H7 (cell line): Measurements from ENCODE around the gene SURF1. TPM values are rescaled to one million over a fixed set of nuclear protein-coding genes. Genes with fewer than 3 reads are reported as not detected.

ENCODE experiments used
- DNase-seq: peaks from one replicate; pipeline ENCODE4 v3.0.0; 2012
- H3K27me3 ChIP-seq: 2 replicates; pipeline ENCODE4 v1.6.0; 2011; ENCODE audit warnings: mild to moderate bottlenecking, low read length; ENCODE audit not compliant: control insufficient read depth, insufficient read depth
- H3K36me3 ChIP-seq: replicated peaks from 2 replicates; pipeline ENCODE4 v1.5.1; 2011; ENCODE audit warnings: low read length; ENCODE audit not compliant: control insufficient read depth, insufficient read depth
- H3K4me3 ChIP-seq: 2 replicates; pipeline ENCODE4 v1.5.1; 2011; ENCODE audit warnings: low read depth, mild to moderate bottlenecking, control low read depth, low read length, moderate library complexity; ENCODE audit not compliant: insufficient read depth
- total RNA-seq: library from RNA; depleted of rRNA; stranded (reverse); fragments of >200 nt; shearing (Covaris generic); gene quantifications from 2 replicates; pipeline ENCODE4 v1.2.3, GENCODE V29; 2014

SURF1 gene
- total RNA-seq, 1 experiment from 2014 or later, result 31.8 TPM

DNA sequence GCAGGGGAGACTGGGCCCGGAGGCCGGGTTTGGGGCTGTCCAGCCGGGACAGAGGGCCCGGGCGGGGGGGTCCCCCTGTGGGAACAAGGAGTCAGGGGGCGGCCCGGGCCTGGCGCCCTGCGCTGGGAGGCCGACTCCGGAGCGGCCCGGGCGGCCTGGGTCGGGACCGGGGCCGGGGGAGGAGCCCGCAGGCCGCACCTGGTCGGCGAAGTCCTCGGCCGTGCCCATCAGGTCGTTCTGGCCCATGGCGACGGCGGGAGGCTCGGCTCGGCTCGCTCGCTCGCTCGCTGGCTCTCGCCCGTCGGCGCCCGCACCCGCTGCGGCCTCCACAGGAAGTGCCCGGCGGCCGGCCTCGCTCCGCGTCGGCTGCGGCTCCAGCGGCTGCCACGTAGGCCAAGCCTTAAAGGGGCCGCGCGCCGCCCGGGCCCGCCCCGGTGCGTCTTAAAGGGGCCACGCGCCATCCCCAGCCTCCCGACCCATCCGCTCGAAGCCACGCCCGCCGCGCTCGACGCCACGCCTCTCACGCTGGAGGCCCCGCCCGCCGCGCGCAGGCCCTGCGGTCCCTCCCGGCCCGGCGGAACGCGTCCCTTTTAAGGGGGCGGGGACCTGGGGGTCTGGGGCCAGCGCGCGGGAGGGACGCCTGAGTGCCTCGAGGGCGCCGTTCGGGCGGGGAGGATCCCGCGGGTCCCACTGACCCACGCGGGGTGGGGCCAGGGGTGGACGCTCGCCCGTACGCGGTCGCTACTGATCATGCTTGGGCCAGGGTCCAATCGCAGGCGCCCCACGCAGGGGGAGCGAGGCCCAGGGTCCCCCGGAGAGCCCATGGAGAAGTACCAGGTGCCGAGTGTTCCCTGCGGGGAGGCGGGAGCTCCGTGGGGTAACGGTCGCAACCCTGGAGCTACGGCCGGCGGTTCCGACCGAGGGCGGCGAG lies 19.7 kb upstream of the SURF1 start, which contains the start of the genes STKLD1 and SURF4:
STKLD1 (plus strand) TSS at position 643 of the 931 bp plus-strand sequence; CDS start at position 751, 108 bp downstream.
SURF4 (minus strand) TSS at position 337 of the 931 bp plus-strand sequence; CDS start at position 246, 91 bp downstream.
- H3K27me3 ChIP-seq, result peaks cover 11% of the 10 kb centered on the region
- peaks cover 3% of the 10 kb centered on the region; the same call in 1 of the 2 replicates for H3K36me3 ChIP-seq
- DNase-seq, result peak; percentile 100
- H3K4me3 ChIP-seq, result peak within 1 kb of the TSS; percentile 77

DNA sequence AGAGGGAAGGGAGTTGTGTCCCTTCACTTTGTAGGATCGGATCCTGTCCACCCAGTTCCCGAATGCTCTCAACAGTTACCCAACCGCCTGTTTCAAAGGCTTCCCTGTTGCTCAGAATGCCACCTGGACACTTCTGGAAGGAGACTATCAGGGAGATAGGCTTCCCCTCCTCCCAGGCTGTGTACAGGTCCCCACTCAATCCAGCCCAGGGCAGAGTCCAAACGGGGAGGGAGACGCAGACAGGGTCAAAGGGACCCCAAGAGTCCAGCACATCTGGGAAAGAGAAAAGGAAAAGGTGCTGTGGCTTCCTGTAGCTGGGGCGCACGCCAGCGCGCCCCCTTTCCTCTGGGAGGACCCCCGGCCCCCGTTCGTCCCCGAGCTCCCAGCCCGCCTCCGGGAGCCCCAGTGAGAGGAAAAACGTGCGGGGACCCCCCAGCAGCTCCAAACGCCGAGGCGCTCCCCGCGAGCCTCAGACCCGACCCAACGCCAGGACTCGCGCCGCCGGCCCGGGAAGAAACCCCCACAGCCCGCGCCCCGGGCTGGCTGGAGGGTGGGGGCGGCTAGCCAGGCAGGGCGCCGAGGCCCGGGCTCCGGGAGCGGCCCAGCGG lies 18.9 kb upstream of the SURF1 start:
- Histone ChIP-seq H3K27me3 (peaks cover 11% of the 10 kb centered on the region), H3K36me3 (peaks cover 7% of the 10 kb centered on the region), H3K4me3 (peak overlapping the region; percentile 77)
- DNase-seq, result peak; percentile 87

DNA sequence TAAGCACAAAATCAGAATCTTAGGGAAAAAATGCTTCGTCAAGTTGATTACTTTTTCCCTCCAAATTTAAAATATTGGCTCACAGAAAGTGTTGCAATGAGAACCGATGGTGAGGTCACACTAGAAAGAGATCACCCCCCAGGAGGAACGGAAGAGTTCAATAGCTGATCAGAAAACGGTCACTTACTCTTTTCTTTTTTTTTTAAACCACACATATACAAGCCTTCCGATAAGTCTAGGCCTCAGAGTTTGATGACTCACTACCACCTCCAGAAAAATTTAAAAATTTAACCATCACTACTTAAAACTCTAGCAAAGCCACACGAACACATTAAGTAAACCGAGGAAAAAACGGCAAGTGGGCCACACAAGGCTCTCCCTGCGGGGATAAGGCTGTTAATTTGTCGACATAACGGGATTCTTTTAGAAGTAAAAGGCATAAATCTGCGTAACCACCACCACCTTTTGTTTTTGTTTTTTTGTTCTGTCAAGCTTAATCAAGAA lies 18.4 kb upstream of the SURF1 start:
- H3K27me3 ChIP-seq, result peaks cover 11% of the 10 kb centered on the region
- DNase-seq, result no peak

DNA sequence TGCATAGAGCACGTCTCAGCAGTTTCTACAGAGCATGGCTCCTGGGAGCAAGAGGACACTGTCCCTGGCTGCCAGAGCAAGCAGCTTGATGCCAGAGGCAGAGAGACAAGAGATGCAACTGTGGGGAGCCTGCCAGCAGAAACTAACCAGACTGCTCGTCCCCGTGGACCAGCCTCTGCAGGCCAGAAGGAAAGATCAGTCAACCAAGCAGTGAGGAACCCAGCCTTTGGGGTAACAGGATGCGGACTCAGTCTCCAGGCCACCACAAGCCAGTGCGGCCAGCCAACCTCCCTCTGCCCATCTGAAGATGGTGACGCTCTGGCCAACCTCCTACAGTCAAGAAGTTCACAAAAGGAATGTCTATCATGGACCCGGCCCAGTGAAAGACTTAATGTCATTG lies 15.9 kb upstream of the SURF1 start:
- H3K27me3 ChIP-seq, result peaks cover 6% of the 10 kb centered on the region
- H3K36me3 ChIP-seq, result peaks cover 22% of the 10 kb centered on the region
- no peak for DNase-seq
- H3K4me3 ChIP-seq, result no peak overlapping the region

More for the DNA sequence above, 18.4 kb upstream of the SURF1 start:
- peaks cover 13% of the 10 kb centered on the region for H3K36me3 ChIP-seq
- H3K4me3 ChIP-seq, result peak overlapping the region; percentile 77

DNA sequence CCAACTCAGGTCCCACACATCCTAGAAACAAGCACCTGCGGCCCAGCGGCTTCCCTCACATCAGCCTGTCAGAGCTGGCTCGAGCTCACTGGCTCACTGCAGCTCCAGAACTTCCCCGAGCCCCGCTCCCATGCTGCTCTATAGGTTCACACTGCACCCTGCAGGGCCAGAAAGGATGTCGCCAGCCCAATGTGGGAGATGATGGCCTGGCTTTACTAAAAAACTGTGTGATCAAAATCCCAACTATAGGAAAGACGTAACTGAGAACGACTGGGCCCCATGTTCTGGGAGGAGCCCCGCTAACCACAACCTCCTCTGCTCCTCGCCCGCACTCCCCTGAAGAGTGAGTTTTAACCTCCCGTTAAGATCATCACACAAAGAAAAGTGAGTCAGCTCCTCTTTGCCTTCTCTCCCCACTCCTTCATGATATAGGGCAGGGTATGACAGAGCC lies 15.0 kb upstream of the SURF1 start:
- peaks cover 28% of the 10 kb centered on the region for H3K36me3 ChIP-seq
- DNase-seq, result no peak
- no peak overlapping the region for H3K4me3 ChIP-seq
- no peaks in the 10 kb centered on the region; the same call in 1 of the 2 replicates for H3K27me3 ChIP-seq

DNA sequence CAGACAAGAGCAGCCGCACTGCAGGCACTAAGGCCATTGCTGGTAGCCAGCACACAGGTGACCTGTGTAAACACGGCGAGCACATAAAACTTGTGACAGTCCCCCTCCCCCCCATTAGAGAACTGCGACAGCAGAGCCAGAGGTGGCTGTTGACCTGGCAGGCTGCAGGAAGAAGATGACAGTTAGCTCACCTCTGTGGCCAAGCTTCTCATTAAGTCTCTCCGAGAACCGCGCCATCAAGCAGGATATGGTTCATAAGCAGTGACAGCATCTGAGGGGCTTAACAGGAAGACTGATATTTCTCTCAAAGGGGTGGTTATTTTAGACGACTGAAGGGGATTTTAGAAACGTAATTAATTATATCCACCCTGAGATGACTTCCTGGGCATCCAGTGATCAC lies 14.4 kb upstream of the SURF1 start:
- no peak for DNase-seq
- no peak overlapping the region for H3K4me3 ChIP-seq
- H3K27me3 ChIP-seq, result no peaks in the 10 kb centered on the region
- H3K36me3 ChIP-seq, result peaks cover 33% of the 10 kb centered on the region

DNA sequence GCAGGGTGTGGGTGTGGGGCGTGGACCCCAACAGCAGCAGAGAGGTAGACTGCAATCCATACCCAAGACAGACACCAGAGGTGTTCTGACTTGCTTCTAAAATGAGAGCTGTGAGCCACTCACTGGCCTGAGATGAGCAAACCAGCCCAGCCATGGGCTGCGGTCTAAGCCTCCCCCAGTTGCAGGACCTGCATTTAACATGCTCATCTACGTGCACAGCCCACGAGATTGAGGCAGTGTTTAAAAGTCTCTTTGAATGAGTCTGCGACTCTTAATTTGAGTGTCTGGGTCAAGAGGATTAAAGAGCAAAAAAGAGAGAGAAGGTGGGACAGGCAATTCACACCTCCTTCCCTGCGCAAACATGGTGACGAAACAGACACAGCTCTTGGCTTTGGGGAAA lies 13.6 kb upstream of the SURF1 start:
- H3K4me3 ChIP-seq, result no peak overlapping the region
- H3K36me3 ChIP-seq, result peaks cover 40% of the 10 kb centered on the region
- no peaks in the 10 kb centered on the region for H3K27me3 ChIP-seq
- DNase-seq, result no peak

DNA sequence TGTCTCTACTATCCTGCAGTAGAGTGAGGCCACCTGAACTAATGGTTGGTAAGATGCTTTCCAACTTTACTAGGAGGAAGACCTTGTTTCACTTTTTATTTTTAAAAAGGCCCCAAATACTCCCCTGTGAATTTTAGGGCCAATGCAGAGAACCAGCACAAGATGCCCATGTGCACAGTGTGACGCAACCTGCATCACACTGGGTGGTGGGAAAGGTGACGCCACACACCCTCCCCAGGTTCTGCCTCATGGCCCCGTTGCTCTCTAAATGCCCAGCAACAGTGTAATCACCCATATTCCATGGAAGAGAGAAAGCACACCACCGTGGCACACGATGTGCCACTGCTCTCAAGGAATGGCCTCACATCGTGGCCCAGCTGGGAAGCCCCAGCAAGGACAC lies 13.1 kb upstream of the SURF1 start:
- Histone ChIP-seq H3K36me3 (peaks cover 42% of the 10 kb centered on the region), H3K27me3 (no peaks in the 10 kb centered on the region), H3K4me3 (no peak overlapping the region)
- no peak for DNase-seq

DNA sequence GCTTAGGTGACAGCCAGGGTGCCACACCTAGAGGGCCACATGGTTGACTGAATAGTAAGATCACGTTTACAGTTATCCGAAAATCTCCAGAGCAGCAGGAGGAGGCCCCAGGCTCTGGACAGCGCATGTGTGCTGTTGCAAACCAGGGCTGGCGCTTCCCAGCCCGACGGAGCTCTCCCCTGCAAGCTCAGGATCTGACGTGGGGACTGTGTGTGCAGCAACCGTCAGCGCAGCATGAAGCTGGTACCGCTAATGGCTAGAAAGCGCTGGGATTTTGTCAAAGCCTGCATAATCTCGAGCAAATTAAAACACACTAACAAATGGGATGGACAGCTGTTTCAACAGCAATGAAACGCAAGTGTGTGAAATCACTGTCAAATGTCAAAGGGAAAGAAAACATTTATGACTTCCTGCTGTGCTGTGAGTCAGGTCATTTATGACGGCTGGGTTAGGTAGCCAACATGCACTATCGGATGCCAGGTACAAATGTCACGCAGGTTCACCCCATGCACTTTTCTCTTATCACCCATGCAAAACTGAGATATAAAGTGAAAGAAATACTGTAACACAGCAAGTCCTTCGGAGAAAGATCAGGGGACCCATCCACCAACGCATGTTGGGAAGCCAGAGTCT lies 12.1 kb upstream of the SURF1 start:
- peaks cover 47% of the 10 kb centered on the region for H3K36me3 ChIP-seq
- H3K4me3 ChIP-seq, result no peak overlapping the region
- no peaks in the 10 kb centered on the region for H3K27me3 ChIP-seq
- DNase-seq, result no peak

DNA sequence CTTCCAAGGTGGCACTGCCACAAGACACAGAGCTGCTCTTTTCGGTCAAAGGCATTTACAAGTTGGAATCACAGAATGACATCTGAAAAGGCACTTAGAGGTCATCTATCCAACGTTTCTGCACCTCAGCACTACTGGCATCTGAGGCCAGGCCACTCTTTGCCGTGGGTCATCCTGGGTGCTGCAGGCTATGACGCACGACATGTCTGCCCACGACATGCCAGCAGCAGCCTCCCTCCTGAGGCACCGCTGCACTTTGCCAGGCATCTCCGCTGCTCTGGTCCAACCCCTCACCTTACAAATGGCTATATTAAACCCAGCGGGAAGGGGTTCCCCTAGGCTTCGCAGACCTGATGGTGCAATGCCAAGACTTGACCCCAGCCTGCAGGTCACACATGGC lies 11.5 kb upstream of the SURF1 start:
- H3K27me3 ChIP-seq, result no peaks in the 10 kb centered on the region
- no peak for DNase-seq
- peaks cover 51% of the 10 kb centered on the region for H3K36me3 ChIP-seq
- H3K4me3 ChIP-seq, result no peak overlapping the region

DNA sequence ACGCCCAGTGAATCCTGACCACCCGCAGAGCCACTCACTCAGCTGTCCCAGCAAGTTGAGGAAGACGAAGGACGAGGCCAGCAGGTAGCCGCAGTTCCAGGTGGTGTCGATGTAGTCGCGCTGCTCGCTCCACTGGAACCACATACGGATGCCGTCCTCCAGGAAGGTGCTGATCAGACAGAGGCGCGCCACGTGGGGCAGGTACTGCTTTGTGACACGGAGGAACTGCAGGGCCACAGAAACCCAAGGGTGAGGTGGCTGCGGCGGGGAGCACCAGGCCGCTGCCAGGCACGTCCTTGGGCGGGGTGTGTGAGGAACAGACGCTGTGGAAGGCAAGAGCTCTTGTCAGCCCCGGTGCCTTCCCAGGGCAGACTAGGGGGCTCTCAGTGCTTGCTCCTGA lies 10.9 kb upstream of the SURF1 start:
- Histone ChIP-seq H3K4me3 (no peak overlapping the region), H3K27me3 (no peaks in the 10 kb centered on the region), H3K36me3 (peaks cover 55% of the 10 kb centered on the region)
- no peak for DNase-seq

DNA sequence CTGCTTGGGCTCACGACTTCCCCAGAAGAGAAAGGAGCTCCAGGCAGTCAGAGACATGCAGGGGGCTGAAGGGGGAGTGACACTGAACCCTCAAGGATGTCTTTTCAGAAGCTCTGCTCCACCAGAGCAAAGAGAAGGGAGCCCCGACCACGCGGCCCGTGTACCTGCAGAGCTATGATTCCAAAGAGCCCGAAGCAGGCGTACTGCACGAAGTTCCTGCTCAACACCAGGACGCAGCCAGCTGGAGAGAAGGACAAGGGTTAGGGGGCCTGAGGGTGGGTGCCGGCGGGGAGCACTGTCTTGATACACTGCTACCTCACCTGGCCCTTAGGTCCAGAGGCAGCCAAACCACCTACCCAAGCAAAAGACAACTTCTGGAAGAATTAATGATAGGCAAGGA lies 10.1 kb upstream of the SURF1 start:
- DNase-seq, result no peak
- Histone ChIP-seq H3K27me3 (no peaks in the 10 kb centered on the region), H3K36me3 (peaks cover 57% of the 10 kb centered on the region), H3K4me3 (no peak overlapping the region)

DNA sequence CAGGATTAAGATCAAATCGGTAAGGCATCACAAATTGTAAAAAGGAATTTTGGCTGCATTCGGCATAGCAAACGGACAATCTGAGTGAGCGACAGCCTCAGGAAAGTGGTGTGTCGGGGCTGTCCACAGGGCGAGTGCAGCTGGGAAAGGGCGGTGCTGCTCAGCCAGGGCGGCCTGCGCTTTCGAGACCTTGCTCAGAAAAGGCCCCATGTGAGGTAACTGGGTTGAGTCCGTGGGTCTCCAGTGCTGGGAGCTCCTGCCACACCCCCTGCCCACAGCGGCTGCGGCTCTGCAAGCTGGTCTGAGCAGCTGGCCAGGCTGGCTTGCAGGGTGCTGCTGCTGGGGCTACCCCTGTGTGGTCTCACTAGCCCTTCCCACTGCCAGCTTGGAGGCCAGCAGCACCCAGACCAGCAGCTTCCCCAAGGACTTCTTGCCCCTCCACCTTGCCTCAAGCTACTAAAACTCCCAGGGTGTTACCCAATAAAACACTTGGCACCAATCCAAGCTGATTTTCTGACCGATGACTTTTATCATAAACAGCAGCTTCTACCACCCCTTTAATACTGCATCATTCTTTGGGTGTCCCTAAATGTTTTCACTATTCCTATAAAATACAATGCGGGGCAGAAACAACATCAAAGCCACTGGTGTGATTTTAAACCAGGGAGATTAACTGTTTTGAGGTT lies 6.2 kb upstream of the SURF1 start:
- no peak overlapping the region for H3K4me3 ChIP-seq
- H3K27me3 ChIP-seq, result no peaks in the 10 kb centered on the region
- H3K36me3 ChIP-seq, result peaks cover 48% of the 10 kb centered on the region
- no peak for DNase-seq

DNA sequence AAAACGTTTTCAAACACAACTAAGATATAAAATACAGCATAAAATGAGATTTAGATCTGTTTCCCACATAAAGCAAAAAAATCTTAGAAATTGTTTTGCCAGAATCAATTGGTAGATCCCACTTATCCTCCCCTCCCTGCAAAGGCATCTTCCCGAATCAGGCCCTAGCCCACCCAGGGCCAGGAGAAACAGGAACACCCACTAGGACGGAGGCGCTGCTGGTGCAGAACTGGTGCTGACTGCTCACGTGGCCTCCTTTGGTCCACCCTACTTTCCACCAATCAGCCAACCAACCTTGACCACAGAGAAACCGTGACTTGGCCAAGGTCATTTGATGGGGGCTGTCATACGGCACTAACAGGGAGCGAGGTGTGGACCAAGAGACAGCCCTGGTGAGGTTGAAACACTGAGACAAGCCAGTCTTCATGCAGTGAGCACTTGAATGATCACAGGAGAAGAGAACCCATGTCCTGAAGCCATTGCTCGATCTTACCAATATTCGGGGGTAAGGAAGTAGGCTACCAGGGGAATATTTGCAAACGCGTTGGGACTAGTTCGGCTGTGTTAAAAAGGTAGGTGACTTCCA lies 5.3 kb upstream of the SURF1 start:
- peaks cover 43% of the 10 kb centered on the region for H3K36me3 ChIP-seq
- no peak for DNase-seq
- no peak overlapping the region for H3K4me3 ChIP-seq
- no peaks in the 10 kb centered on the region for H3K27me3 ChIP-seq
